ENCODE data around the gene HTT.
A peak's percentile ranks its signal among the peaks of the same experiment; 100 is the strongest.

DNA sequence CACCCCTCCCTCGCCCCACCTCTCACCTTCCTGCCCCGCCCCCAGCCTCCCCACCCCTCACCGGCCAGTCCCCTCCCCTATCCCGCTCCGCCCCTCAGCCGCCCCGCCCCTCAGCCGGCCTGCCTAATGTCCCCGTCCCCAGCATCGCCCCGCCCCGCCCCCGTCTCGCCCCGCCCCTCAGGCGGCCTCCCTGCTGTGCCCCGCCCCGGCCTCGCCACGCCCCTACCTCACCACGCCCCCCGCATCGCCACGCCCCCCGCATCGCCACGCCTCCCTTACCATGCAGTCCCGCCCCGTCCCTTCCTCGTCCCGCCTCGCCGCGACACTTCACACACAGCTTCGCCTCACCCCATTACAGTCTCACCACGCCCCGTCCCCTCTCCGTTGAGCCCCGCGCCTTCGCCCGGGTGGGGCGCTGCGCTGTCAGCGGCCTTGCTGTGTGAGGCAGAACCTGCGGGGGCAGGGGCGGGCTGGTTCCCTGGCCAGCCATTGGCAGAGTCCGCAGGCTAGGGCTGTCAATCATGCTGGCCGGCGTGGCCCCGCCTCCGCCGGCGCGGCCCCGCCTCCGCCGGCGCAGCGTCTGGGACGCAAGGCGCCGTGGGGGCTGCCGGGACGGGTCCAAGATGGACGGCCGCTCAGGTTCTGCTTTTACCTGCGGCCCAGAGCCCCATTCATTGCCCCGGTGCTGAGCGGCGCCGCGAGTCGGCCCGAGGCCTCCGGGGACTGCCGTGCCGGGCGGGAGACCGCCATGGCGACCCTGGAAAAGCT lies at the start of gene HTT, which contains the start of gene HTT-AS:
- TF ChIP-seq ZFX (CRISPR knock-in tag; IDR thresholded peaks at IDR 0.05; ENCODE audit: low read depth) (peak; percentile 85), BRCA1 (CRISPR knock-in tag; IDR thresholded peaks at IDR 0.05) (no peak), NCOA1 (CRISPR knock-in tag; IDR thresholded peaks at IDR 0.05) (no peak)

All from HepG2 (cell line).